ENCODE data around the gene OR1E2. TPM values are rescaled to one million over a fixed set of nuclear protein-coding genes. Genes with fewer than 3 reads are reported as not detected.

OR1E2 gene
- total RNA-seq, 1 experiment from 2014 or later: not detected

DNA sequence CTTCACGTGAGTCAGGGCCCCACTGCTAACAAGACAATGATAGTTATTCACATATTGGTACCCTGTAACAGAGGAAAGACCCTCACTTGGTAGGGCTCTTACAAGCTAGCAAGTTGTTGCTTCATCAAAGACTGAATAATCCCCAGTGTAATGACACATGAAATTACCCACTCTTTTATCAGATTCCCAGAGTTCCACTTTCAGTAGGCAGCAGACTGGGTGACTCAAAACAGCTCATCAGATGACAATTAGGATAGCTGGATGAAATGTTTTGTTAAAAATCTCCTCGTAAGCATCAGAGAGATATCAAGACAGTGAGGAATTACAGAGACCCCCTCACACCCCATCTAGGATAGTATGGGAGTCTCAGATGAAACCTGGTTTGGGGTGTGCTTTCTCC is 6.8 kb upstream of the OR1E2 start:
- Histone ChIP-seq H2BK5ac (ENCODE audit: insufficient read length, low read length) (no peak overlapping the region), H3K23ac (ENCODE audit: insufficient read length, low read depth, low read length) (no peak overlapping the region), H2AK5ac (ENCODE audit: insufficient read length, low read length) (no peak overlapping the region), H4K20me1 (ENCODE audit: control insufficient read depth, insufficient read depth, insufficient read length) (no peaks in the 10 kb centered on the region), H3K9ac (ENCODE audit: extremely low read depth, insufficient read length, low read length) (no peak overlapping the region), H3K79me1 (ENCODE audit: insufficient read depth, low read depth, low read length, poor library complexity, severe bottlenecking) (no peaks in the 10 kb centered on the region), H2BK20ac (ENCODE audit: low read depth, low read length, poor library complexity, severe bottlenecking) (no peak overlapping the region), H3K79me2 (ENCODE audit: insufficient read depth, low read length) (no peaks in the 10 kb centered on the region), H3K27me3 (ENCODE audit: insufficient read depth, low read length) (no peaks in the 10 kb centered on the region), H3K27ac (ENCODE audit: insufficient read length, low read depth, low read length) (no peak overlapping the region), H4K8ac (replicated peaks; ENCODE audit: insufficient read length, low read depth, low read length) (no peak overlapping the region), H2BK15ac (ENCODE audit: low read depth, low read length) (no peak overlapping the region), H3T11ph (ENCODE audit: low read length) (no peak overlapping the region), H3K18ac (ENCODE audit: insufficient read length, low read depth, low read length) (no peak overlapping the region), H3K4me2 (ENCODE audit: insufficient read depth, insufficient read length, low read length) (no peak overlapping the region), H2BK120ac (ENCODE audit: low read depth, low read length, poor library complexity, severe bottlenecking) (no peak overlapping the region), H4K91ac (ENCODE audit: insufficient read length, low read depth, low read length) (no peak overlapping the region), H2AFZ (ENCODE audit: low read length) (no peak overlapping the region), H2BK12ac (ENCODE audit: insufficient read length, low read depth, low read length) (no peak overlapping the region), H3K4me1 (ENCODE audit: insufficient read depth, low read length) (no peaks in the 10 kb centered on the region), H3K4ac (ENCODE audit: low read depth, low read length) (no peak overlapping the region), H3K9me3 (ENCODE audit: control insufficient read depth, low read depth, low read length) (no peaks in the 10 kb centered on the region), H4K5ac (ENCODE audit: insufficient read length, low read depth, low read length) (no peak overlapping the region), H3K56ac (ENCODE audit: insufficient read length, low read depth, low read length) (no peak overlapping the region), H3K14ac (ENCODE audit: insufficient read depth, low read length) (no peak overlapping the region), H3K23me2 (ENCODE audit: insufficient read length, low read depth, low read length, poor library complexity, severe bottlenecking) (no peaks in the 10 kb centered on the region)
- H3K9me3 Mint-ChIP-seq: peaks cover 0 to 15% of the 10 kb centered on the region in 2 experiments; a peak in 2 of 5 replicates
- H3K27me3 Mint-ChIP-seq (ENCODE audit: low read depth): peaks cover 1% of the 10 kb centered on the region
- peaks cover 0 to 5% of the 10 kb centered on the region in 2 experiments; a peak in 1 of 4 replicates for H3K4me1 Mint-ChIP-seq
- TF ChIP-seq, protein P1, sequence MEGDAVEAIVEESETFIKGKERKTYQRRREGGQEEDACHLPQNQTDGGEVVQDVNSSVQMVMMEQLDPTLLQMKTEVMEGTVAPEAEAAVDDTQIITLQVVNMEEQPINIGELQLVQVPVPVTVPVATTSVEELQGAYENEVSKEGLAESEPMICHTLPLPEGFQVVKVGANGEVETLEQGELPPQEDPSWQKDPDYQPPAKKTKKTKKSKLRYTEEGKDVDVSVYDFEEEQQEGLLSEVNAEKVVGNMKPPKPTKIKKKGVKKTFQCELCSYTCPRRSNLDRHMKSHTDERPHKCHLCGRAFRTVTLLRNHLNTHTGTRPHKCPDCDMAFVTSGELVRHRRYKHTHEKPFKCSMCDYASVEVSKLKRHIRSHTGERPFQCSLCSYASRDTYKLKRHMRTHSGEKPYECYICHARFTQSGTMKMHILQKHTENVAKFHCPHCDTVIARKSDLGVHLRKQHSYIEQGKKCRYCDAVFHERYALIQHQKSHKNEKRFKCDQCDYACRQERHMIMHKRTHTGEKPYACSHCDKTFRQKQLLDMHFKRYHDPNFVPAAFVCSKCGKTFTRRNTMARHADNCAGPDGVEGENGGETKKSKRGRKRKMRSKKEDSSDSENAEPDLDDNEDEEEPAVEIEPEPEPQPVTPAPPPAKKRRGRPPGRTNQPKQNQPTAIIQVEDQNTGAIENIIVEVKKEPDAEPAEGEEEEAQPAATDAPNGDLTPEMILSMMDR (conservative IDR thresholded peaks at IDR 0.05): no peak
- H3K36me3 Mint-ChIP-seq (ENCODE audit: insufficient read depth in 1 of 3, low read depth in 3 of 3): no peaks in the 10 kb centered on the region; a peak in 1 of 7 replicates
- no peak for DNase-seq
- no peak overlapping the region for H3K27ac Mint-ChIP-seq
- H3K4me3 Mint-ChIP-seq: no peak overlapping the region
- WGBS (ENCODE audit: extremely low coverage, insufficient read length, low lambda C conversion rate): no CpG with 5 or more reads among the region's 2 CpGs
